ENCODE data around the gene PCDHGA12.
"Not testable (repeated sequence)": the region's sequence is repeated elsewhere in the genome, so short reads cannot be mapped to it uniquely, and the experiment has no call there.

The PCDHGA12 gene

DNA sequence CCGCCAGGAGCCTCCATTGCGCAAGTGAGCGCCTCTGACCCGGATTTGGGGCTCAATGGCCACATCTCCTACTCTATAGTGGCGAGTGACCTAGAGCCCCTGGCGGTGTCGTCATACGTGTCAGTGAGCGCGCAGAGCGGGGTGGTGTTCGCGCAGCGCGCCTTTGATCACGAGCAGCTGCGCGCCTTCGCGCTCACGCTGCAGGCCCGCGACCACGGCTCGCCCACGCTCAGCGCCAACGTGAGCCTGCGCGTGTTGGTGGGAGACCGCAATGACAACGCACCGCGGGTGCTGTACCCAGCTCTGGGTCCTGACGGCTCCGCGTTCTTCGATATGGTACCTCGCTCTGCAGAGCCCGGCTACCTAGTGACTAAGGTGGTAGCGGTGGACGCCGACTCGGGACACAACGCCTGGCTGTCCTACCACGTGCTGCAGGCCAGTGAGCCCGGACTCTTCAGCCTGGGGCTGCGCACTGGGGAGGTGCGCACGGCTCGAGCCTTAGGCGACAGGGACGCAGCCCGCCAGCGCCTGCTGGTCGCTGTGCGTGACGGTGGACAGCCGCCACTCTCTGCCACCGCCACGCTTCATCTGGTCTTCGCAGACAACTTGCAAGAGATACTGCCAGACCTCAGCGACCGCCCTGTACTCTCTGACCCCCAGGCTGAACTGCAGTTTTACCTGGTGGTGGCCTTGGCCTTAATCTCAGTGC lies 20.6 kb upstream of the PCDHGA12 start:
- DNase-seq, result no peak

DNA sequence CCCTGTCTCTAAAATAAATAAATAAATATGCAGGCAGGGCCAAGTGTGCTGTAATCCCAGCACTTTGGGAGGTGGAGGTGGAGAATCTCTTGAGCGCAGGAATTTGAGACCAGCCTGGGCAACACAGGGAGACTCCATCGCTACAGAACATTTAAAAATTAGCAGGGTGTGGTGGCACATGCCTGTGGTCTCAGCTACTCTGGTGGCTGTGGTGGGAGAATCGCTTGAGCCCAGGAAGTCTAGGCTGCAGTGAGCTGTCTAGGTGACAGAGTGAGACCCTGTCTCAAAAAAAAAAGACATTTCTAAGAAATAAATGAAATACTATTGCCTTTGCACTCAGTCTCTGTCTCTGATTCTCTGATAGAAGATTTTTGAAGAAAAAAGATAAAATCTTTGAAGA lies 18.7 kb upstream of the PCDHGA12 start:
- DNase-seq, result no peak

DNA sequence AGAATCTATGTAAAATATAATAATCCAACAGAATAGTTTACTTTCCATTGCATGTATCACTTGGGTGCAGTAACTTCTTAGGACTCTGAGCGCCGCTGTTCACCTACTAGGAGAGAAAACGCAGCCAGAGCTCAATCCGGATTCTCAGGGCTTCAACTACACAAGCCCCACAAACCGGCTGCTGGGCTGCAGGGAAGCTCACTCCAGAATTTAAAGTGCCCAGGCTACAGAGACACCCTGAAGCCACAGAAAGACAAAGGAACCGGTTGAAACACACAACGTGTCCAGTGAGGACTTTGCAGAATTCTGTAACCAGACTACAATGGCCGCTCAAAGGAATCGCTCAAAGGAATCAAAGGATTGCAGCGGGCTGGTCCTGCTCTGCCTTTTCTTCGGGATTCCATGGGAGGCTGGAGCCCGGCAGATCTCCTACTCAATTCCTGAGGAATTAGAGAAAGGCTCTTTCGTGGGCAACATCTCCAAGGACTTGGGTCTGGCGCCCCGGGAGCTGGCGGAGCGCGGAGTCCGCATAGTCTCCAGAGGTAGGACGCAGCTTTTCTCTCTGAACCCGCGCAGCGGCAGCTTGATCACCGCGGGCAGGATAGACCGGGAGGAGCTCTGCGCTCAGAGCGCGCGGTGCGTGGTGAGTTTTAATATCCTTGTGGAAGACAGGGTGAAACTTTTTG lies 17.3 kb upstream of the PCDHGA12 start, which contains the start of gene PCDHGA10:
Gene PCDHGA10 (plus strand): TSS at position 134 of the 686 bp plus-strand sequence. CDS start 189 bp downstream, at position 323.
- DNase-seq, result peak; percentile 37 to 69

DNA sequence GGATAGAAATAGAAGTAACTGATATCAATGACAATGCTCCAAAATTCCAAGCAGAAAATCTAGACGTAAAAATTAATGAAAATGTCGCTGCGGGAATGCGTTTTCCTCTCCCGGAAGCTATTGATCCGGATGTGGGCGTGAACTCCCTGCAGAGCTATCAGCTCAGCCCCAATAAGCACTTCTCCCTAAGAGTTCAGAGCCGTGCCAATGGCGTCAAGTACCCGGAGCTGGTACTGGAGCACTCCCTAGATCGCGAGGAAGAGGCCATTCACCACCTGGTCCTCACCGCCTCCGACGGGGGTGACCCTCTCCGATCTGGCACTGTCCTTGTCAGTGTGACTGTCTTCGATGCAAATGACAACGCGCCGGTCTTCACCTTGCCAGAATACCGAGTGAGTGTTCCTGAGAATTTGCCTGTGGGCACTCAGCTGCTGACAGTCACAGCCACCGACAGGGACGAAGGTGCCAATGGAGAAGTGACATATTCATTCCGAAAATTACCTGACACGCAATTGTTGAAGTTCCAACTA lies 16.7 kb upstream of the PCDHGA12 start:
- DNase-seq, result no peak

DNA sequence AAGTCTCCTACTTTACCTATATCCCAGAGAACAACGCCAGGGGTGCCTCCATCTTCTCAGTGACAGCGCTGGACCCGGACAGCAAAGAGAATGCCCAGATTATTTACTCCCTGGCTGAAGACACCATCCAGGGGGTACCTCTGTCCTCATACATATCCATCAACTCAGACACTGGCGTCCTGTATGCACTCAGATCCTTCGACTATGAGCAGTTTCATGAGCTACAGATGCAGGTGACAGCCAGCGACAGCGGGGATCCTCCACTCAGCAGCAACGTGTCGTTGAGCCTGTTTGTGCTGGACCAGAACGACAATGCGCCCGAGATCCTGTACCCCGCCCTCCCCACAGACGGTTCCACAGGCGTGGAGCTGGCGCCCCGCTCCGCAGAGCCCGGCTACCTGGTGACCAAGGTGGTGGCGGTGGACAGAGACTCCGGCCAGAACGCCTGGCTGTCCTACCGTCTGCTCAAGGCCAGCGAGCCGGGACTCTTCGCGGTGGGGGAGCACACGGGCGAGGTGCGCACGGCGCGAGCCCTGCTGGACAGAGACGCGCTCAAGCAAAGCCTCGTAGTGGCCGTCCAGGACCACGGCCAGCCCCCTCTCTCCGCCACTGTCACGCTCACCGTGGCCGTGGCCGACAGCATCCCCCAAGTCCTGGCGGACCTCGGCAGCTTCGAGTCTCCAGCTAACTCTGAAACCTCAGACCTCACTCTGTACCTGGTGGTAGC lies 15.6 kb upstream of the PCDHGA12 start:
- DNase-seq, result not testable (repeated sequence)

DNA sequence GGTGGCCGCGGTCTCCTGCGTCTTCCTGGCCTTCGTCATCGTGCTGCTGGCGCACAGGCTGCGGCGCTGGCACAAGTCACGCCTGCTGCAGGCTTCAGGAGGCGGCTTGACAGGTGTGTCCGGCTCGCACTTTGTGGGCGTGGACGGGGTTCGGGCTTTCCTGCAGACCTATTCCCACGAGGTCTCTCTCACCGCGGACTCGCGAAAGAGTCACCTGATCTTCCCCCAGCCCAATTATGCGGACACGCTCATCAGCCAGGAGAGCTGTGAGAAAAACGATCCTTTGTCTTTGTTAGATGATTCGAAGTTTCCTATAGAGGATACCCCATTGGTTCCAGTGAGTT lies 15.1 kb upstream of the PCDHGA12 start:
- not testable (repeated sequence) for DNase-seq

DNA sequence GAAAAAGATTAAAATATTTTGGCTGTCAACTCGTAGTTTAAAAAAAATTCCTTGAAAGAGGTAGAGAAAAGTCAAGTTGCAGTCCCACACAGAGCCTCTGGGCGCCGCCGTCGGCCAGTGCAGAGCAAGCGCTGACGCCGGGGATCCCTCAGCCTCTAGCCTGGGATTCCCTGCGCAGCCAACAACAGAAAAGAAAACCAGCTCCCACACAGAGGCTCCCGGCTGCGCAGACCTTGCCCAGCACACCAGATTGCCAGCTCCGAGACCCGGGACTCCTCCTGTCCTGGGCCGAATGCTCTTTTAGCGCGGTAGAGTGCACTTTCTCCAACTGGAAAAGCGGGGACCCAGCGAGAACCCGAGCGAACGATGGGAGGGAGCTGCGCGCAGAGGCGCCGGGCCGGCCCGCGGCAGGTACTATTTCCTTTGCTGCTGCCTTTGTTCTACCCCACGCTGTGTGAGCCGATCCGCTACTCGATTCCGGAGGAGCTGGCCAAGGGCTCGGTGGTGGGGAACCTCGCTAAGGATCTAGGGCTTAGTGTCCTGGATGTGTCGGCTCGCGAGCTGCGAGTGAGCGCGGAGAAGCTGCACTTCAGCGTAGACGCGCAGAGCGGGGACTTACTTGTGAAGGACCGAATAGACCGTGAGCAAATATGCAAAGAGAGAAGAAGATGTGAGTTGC lies 12.7 kb upstream of the PCDHGA12 start, which contains the start of gene PCDHGB7:
Gene PCDHGB7 (plus strand): TSS at position 184 of the 679 bp plus-strand sequence. CDS start 183 bp downstream, at position 367.
- not testable (repeated sequence) for DNase-seq

DNA sequence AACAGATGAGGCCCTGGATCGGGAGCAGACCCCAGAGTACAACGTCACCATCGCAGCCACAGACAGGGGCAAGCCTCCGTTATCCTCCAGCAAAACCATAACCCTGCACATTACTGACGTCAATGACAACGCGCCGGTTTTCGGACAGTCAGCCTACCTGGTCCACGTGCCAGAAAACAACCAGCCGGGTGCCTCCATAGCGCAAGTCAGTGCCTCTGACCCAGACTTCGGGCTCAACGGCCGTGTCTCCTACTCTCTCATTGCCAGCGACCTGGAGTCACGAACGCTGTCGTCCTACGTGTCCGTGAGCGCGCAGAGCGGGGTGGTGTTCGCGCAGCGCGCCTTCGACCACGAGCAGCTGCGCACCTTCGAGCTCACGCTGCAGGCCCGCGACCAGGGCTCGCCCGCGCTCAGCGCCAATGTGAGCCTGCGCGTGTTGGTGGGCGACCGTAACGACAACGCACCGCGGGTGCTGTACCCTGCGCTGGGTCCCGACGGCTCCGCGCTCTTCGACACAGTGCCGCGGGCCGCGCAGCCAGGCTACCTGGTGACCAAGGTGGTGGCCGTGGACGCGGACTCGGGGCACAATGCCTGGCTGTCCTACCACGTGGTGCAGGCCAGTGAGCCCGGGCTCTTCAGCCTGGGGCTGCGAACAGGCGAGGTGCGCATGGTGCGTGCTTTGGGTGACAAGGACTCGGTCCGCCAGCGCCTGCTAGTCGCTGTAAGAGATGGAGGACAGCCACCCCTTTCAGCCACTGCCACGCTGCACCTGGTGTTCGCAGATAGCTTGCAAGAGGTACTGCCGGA lies 11.0 kb upstream of the PCDHGA12 start:
- DNase-seq, result no peak

DNA sequence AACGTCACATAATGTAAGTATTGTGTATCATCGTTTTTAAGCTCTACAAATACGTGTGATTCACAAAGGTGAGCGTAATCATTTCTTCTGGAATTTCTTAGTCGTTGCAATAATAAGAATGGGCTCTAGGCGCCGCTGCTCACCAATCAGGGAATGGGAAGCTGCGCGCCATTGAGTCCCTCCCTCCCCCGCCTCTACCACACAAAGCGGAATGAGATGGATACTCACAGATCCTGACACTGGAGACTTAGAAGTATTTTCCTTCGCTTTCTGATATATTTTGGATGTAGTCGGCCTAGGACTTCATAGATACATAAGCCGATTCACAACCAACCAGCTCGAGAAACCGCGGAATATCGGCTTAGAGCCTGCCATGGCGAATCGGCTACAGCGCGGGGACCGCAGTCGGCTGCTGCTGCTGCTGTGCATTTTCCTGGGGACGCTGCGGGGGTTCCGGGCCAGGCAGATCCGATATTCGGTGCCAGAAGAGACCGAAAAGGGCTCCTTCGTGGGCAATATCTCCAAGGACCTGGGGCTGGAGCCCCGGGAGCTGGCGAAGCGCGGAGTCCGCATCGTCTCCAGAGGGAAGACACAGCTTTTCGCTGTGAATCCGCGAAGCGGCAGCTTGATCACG lies 9.3 kb upstream of the PCDHGA12 start, which contains the start of gene PCDHGA11:
Gene PCDHGA11 (plus strand): TSS at position 197 of the 634 bp plus-strand sequence. CDS start 177 bp downstream, at position 374.
- no peak for DNase-seq

DNA sequence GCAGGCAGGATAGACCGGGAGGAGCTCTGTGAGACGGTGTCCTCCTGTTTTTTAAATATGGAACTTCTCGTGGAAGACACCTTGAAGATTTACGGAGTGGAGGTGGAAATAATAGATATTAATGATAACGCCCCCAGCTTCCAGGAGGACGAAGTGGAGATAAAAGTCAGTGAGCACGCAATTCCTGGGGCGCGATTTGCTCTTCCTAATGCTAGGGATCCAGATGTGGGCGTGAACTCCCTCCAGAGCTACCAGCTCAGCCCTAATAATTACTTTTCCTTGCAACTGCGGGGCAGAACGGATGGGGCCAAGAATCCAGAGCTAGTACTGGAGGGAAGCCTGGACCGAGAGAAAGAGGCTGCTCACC lies 8.8 kb upstream of the PCDHGA12 start:
- no peak for DNase-seq

DNA sequence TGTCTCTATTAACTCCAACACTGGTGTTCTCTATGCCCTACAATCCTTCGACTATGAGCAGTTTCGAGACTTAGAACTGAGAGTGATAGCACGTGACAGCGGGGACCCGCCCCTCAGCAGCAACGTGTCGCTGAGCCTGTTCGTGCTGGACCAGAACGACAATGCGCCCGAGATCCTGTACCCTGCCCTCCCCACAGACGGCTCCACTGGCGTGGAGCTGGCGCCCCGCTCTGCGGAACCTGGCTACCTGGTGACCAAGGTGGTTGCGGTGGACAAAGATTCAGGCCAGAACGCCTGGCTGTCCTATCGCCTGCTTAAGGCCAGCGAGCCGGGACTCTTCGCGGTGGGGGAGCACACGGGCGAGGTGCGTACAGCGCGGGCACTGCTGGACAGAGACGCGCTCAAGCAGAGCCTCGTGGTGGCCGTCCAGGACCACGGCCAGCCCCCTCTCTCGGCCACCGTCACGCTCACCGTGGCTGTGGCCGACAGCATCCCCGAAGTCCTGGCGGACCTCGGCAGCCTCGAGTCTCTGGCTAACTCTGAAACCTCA lies 7.5 kb upstream of the PCDHGA12 start:
- no peak for DNase-seq

DNA sequence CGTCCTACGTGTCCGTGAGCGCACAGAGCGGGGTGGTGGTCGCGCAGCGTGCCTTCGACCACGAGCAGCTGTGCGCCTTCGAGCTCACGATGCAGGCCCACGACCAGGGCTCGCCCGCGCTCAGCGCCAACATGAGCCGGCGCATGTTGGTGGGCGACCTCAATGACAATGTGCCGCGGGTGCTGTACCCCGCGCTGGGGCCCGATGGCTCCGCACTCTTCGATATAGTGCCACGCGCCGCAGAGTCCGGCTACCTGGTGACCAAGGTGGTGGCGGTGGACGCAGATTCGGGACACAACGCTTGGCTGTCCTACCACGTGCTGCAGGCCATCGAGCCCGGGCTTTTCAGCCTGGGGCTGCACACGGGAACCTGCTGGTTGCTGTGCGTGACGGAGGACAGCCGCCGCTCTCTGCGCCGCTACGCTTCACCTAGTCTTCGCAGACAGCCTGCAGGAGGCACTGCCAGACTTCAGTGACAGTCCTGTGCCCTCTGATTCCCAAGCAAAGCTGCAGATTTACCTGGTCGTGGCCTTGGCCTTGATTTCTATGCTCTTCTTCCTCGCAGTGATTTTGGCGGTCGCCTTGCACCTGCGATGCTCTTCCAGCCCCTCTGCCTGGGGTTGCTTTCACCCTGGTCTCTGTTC lies 2.4 kb upstream of the PCDHGA12 start:
- no peak for DNase-seq

DNA sequence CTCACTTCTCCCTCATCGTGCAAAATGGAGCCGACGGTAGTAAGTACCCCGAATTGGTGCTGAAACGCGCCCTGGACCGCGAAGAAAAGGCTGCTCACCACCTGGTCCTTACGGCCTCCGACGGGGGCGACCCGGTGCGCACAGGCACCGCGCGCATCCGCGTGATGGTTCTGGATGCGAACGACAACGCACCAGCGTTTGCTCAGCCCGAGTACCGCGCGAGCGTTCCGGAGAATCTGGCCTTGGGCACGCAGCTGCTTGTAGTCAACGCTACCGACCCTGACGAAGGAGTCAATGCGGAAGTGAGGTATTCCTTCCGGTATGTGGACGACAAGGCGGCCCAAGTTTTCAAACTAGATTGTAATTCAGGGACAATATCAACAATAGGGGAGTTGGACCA lies 979 bp downstream of the PCDHGA12 start:
- no peak for DNase-seq

DNA sequence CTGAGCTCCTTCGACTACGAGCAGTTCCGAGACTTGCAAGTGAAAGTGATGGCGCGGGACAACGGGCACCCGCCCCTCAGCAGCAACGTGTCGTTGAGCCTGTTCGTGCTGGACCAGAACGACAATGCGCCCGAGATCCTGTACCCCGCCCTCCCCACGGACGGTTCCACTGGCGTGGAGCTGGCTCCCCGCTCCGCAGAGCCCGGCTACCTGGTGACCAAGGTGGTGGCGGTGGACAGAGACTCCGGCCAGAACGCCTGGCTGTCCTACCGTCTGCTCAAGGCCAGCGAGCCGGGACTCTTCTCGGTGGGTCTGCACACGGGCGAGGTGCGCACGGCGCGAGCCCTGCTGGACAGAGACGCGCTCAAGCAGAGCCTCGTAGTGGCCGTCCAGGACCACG lies 2.0 kb downstream of the PCDHGA12 start:
- not testable (repeated sequence) for DNase-seq

DNA sequence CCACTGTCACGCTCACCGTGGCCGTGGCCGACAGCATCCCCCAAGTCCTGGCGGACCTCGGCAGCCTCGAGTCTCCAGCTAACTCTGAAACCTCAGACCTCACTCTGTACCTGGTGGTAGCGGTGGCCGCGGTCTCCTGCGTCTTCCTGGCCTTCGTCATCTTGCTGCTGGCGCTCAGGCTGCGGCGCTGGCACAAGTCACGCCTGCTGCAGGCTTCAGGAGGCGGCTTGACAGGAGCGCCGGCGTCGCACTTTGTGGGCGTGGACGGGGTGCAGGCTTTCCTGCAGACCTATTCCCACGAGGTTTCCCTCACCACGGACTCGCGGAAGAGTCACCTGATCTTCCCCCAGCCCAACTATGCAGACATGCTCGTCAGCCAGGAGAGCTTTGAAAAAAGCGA lies 2.4 kb downstream of the PCDHGA12 start:
- not testable (repeated sequence) for DNase-seq

DNA sequence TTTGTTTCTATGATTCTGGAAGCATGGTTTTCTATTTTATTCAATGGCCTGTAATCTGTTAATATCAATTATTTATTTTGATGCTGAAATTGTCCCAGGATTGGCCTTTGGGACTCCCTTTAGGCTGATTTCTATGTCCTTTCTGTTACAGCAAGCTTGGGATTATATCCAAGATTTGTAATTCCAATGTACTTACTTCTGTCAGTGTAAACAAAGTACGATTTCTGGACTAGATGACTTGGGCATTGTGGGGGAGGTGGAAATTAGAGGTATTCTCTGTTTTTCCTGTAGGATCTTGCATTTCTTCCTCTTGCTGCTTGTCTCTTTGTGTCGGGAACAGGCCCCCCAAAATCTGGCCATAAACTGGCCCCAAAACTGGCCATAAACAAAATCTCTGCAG lies 3.7 kb downstream of the PCDHGA12 start:
- DNase-seq, result no peak

DNA sequence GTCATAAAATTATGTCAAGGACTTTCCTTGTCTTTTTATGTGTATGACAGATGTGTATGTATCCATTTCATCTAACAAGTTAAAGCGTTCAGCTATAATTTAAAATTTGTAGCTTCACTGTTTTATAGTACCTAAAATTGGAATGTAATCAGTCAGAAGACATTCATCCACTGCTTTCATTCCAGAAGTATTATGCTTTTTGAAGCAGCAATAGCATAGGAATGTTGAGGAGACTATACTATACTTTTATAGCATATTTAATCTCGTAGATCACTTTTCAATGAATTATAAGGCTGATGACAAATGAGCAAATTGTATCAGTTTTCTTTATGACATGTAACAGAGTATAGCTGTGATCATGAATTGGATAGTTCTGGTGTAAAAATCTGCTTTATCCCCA lies 6.9 kb downstream of the PCDHGA12 start:
- no peak for DNase-seq

DNA sequence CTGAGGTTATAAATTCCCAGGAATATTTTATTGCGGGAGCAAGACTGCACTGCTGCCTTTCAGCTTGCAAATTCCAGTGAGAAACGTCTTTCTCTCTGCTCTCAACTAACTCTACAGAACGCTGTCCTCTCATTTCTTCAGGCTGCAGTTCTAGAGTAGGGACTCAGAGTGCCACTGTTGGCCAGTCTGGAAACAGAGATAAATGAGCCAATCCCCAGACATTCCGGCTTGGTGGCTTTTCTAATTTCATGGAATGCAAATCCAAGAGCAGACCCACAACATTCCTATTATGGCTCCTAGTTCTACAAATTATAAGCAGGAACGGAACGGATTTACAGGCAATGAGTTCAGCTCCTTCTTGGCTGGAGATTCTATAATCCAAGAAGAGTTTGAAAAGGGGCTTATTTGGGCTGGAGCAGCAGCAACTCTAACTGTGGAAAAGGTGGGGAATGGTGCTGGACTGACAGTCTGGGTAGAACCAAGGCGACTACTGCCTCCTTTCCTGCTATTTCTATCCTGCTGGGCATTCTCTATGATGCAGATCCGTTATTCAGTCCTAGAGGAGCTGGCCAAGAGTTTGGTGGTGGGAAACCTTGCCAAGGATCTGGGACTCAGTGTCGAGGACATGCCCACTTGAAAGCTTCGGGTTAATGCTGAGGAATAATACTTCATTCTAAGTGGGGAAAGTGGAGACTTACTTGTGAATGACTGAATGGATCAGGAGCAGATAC lies 9.3 kb downstream of the PCDHGA12 start:
- no peak for DNase-seq

DNA sequence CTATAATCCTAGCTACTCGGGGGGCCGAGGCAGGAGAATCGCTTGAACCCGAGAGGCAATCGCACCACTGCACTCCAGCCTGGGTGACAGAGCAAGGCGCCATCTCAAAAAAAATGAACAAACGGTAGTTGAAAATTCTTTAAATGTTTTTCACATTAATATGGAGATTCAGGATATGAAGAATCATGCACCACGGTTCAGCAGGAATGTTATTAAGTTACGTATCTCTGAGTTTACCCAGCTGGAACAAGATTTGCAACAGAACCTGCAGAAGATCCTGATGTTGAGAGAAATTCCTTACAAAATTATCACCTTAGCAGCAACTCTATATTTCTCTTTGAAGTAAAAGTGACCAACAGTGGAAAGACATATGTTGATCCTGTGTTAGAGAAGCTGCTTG lies 10.0 kb downstream of the PCDHGA12 start:
- DNase-seq, result no peak

All from AML-193 (cell line).